ENCODE results near the gene DCAF12.

DNA sequence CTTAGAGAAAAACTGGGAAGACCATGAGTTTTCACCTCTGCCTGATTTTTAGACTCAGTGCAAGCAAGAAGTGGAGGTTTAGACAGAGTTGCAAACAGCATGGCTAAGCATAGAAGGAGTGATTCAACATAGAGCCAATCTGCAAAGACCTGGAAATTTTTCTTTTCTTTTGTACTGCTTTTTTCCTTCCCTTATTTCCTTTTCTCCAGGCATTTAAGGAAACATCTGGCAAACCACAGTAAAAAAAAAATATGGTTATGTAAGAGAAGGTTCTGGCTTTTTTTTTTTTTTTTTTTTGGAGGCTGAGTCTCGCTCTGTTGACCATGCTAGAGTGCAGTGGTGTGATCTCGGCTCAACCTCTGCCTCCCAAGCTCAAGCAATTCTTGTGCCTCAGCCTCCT lies 16.6 kb upstream of the DCAF12 start:
- TF ChIP-seq POLR2A (IDR thresholded peaks at IDR 0.05), result no peak
- no peak for TF ChIP-seq POLR2AphosphoS5 (IDR thresholded peaks at IDR 0.05)
- TF ChIP-seq, protein P1, sequence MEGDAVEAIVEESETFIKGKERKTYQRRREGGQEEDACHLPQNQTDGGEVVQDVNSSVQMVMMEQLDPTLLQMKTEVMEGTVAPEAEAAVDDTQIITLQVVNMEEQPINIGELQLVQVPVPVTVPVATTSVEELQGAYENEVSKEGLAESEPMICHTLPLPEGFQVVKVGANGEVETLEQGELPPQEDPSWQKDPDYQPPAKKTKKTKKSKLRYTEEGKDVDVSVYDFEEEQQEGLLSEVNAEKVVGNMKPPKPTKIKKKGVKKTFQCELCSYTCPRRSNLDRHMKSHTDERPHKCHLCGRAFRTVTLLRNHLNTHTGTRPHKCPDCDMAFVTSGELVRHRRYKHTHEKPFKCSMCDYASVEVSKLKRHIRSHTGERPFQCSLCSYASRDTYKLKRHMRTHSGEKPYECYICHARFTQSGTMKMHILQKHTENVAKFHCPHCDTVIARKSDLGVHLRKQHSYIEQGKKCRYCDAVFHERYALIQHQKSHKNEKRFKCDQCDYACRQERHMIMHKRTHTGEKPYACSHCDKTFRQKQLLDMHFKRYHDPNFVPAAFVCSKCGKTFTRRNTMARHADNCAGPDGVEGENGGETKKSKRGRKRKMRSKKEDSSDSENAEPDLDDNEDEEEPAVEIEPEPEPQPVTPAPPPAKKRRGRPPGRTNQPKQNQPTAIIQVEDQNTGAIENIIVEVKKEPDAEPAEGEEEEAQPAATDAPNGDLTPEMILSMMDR (IDR thresholded peaks at IDR 0.05), result no peak
- no peak for TF ChIP-seq EP300 (IDR thresholded peaks at IDR 0.05)
